Adrenal gland (tissue), 12 donors: ENCODE data around the gene CDCA4. TPM values are rescaled to one million over a fixed set of nuclear protein-coding genes. Genes with fewer than 3 reads are reported as not detected.
"Not testable (repeated sequence)": the region's sequence is repeated elsewhere in the genome, so short reads cannot be mapped to it uniquely, and the experiment has no call there.

Source experiments
- DNase-seq, 7 donors: peaks; one replicate each; pipeline ENCODE4 v3.0.0-alpha.2; 2019 to 2020
- H3K27ac ChIP-seq, 5 donors: fragments of 200-600 bp; sonication (generic) in 4 of 5; 1 replicate in 3 of 5; 2 replicates in 2 of 5; pipeline versions ENCODE4 v1.5.1 to v1.8.0; 2016 to 2020; ENCODE audit warnings: mild to moderate bottlenecking in 1 of 5
- H3K27me3 ChIP-seq: fragments of 200-600 bp; 2 replicates; pipeline ENCODE4 v1.8.0; 2021
- H3K36me3 ChIP-seq, 2 donors: fragments of 200-600 bp; replicated peaks in 1 of 2; 1 replicate in 1 of 2; 2 replicates in 1 of 2; pipeline versions ENCODE4 v1.5.1 to v1.8.0; 2018 to 2022
- H3K4me1 ChIP-seq, 2 donors: fragments of 200-600 bp; replicated peaks in 1 of 2; 1 replicate in 1 of 2; 2 replicates in 1 of 2; pipeline versions ENCODE4 v1.5.1 to v1.8.0; 2018 to 2021
- H3K4me3 ChIP-seq, 4 donors: fragments of 200-600 bp; sonication (generic) in 3 of 4; one replicate each; pipeline ENCODE4 v1.5.1; 2016 to 2018
- H3K9me3 ChIP-seq, 3 donors: fragments of 200-600 bp; sonication (generic) in 1 of 3; replicated peaks in 1 of 3; 1 replicate in 2 of 3; 2 replicates in 1 of 3; pipeline versions ENCODE4 v1.5.1 to v1.8.0; 2016 to 2021
- CTCF ChIP-seq, 6 experiments: fragments of 450-650 bp in 4 of 6; fragments of 200-600 bp in 2 of 6; sonication (generic) in 1 of 6; IDR thresholded peaks; 1 replicate in 5 of 6; 2 replicates in 1 of 6; pipeline versions ENCODE4 v1.5.1 to v1.8.0; 2016 to 2021; ENCODE audit warnings: antibody characterized with exemption in 6 of 6, mild to moderate bottlenecking in 2 of 6, moderate library complexity in 1 of 6
- POLR2A ChIP-seq, 2 donors: fragments of 450-650 bp; IDR thresholded peaks; one replicate each; pipeline ENCODE4 v1.6.1; 2017; ENCODE audit warnings: antibody characterized with exemption in 2 of 2, mild to moderate bottlenecking in 2 of 2, moderate library complexity in 1 of 2
- WGBS, 4 donors: extraction: QIAGEN DNeasy Blood & Tissue Kit in 2 of 4; methylation state at CpG; one replicate each; pipeline versions ENCODE4 v1.1.5 to v1.1.7; 2013 to 2017; 5-methylcytosine and 5-hydroxymethylcytosine counted together
- intact Hi-C, 2 donors: fragments of 100-400 bp; cut with DNase I; formaldehyde crosslinking; loops; one replicate each; pipeline versions ENCODE4 v1.14.1 to v1.15.0; 2022 to 2023
- polyA plus RNA-seq, 3 donors: library from polyadenylated mRNA; stranded (reverse); fragments of 200-250 nt in 2 of 3; fragments of 350-450 nt in 1 of 3; fragmentation: Illumina TruSeq in 1 of 3; extraction: RNeasy Lipid Tissue Mini Kit (QIAGEN cat#74804) in 1 of 3; gene quantifications; one replicate each; pipeline ENCODE4 v1.2.3, GENCODE V29; 2013 to 2014
- total RNA-seq, 9 donors: library from RNA; depleted of rRNA in 4 of 9; stranded (reverse); fragments of >200 nt in 4 of 9; fragments of 120-200 nt in 1 of 9; fragmentation: NEBNext Ultra II Directional in 1 of 9; extraction: Animal tissue kit (Norgen Biotek cat#: 25700) in 1 of 9; gene quantifications; one replicate each; pipeline versions ENCODE4 v1.1.0 to v1.2.4, GENCODE V29; 2013 to 2023
- donor health status: healthy with polysubstance abuse.
- donor health status: Bipolar disorder and iron deficiency.
- donor health status: DM: yes; HTN: yes; CAD: no.
- donor health status: DM: no; HTN: no; CAD: no.
- donor health status: DM: no; HTN: no; CAD: no.
- donor health status: DM: yes; HTN: yes; CAD: no.

The CDCA4 gene
- total and polyA plus RNA-seq, 12 donors: 0.66 to 10.5 (median 4.1) TPM

DNA sequence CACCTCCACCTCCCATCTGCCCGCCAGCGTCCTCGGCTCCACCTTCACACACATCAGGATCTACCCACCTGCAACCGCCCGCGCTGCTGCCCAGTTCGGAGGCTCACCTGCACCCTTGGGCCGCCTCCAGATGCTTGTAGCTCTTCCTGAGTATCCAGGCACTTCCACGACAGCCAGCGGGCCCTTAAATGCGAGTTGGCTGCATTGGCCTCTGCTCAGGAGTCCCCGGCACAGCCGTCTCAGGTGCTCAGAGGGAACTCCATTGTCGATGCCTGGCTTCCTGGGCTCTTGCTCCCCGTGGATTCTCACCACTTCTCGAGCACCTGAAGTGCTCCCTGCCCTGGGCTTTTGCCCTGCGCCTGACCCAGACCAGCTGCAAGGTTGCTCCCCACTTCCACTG, 21.9 kb upstream of the CDCA4 start:
- H3K4me1 ChIP-seq: no peaks in the 10 kb centered on the region
- intact Hi-C loops: no loop called here
- no peaks in the 10 kb centered on the region for H3K9me3 ChIP-seq
- DNase-seq: no peak
- H3K36me3 ChIP-seq: no peaks in the 10 kb centered on the region
- TF ChIP-seq POLR2A (IDR thresholded peaks at IDR 0.05) (no peak), CTCF (IDR thresholded peaks at IDR 0.05) (no peak)
- no peaks in the 10 kb centered on the region for H3K27me3 ChIP-seq
- H3K4me3 ChIP-seq: no peak overlapping the region
- H3K27ac ChIP-seq: no peak overlapping the region
- 89 to 97% (median 90%) methylated on average over 11 to 17 of the region's 17 CpGs for WGBS, 4 donors

DNA sequence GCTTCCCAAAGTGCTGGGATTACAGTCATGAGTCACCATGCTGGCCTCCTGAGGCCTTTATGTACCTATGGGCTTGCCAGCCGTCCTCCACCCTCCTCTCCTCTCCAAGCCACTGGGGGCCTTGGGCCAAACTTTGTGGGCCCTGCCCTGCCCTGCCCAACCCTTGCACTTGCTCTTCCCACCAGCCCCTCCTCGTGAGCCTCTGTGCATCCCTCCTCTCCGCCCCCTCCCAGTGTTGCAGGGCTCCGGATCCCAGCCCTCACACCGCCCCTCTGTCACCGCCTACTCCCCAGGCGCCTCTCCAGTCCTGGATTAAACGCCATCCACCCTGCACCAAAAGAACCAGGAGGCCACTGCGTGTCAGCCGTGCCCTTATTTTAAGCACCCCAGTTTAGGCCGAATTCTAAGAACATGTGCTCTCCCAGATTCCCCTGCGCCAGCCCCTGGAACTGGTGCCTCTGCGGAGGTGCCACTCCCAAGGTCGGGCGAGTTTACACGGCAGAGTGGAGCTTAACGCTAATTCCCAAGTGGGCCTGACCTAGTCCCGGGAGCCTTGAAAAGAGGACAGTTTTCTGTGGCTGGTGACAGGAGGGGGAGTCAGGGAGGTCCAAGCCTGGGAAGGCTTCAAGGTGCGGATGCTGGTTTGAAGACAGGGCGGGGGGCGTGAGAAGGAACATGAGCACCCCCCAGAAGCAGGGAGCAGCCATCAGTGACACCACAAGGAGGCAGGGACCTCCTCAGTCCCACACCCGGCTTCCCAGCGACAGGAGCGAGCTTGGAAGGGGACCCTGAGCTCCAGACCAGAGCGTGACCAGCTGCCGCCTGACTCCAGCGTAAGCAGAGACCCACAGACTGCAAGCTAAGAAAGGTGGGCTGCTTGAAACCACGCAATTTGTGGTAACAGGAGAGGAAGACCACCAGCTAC, 21.2 kb upstream of the CDCA4 start:
- TF ChIP-seq CTCF (IDR thresholded peaks at IDR 0.05): no peak
- no peak for TF ChIP-seq POLR2A (IDR thresholded peaks at IDR 0.05)
- H3K36me3 ChIP-seq: no peaks in the 10 kb centered on the region
- no peak overlapping the region for H3K27ac ChIP-seq
- H3K4me3 ChIP-seq: no peak overlapping the region
- intact Hi-C loops: no loop called here
- no peaks in the 10 kb centered on the region for H3K4me1 ChIP-seq
- no peaks in the 10 kb centered on the region for H3K9me3 ChIP-seq
- 75 to 82% (median 79%) methylated on average over 25 to 28 of the region's 28 CpGs for WGBS, 4 donors
- DNase-seq: no peak
- no peaks in the 10 kb centered on the region for H3K27me3 ChIP-seq

DNA sequence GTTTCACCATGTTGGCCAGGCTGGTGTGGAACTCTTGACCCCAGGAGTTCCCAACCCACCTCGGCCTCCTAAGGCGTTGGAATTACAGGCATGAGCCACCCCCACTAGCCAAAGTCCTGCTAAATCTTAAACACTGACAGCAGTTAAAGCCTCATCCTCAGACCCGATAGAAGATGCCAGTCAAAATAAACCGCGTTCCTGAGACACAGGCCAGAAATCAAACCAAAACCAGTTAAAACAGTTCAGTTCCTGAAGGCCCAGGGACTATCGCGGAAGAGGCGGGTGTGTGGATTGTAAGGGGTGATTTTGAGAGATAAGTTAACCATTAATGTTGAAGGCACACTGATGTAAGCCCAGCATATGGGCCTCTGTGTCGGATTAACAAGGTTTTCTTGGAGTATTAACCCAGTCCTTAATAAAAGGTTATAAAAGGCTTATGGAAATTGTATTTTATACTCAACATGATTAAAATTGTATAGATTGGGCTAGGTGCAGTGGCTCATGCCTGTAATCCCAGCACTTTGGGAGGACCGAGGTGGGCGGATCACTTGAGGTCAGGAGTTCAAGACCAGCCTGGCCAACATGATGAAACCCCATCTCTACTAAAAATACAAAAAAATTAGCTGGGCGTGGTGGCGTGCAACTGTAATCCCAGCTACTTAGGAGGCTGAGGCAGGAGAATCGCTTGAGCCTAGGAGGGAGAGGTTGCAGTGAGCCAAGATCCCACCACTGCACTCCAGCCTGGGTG, 18.7 kb upstream of the CDCA4 start:
- 71 to 79% (median 78%) methylated on average over 13 to 14 of the region's 14 CpGs for WGBS, 4 donors
- no peaks in the 10 kb centered on the region for H3K36me3 ChIP-seq
- intact Hi-C loops: no loop called here
- no peak overlapping the region for H3K4me3 ChIP-seq
- H3K4me1 ChIP-seq: no peaks in the 10 kb centered on the region
- H3K27me3 ChIP-seq: no peaks in the 10 kb centered on the region
- no peak for TF ChIP-seq POLR2A (IDR thresholded peaks at IDR 0.05)
- no peaks in the 10 kb centered on the region for H3K9me3 ChIP-seq
- DNase-seq: no peak
- no peak overlapping the region for H3K27ac ChIP-seq

- H3K4me3 ChIP-seq, H3K9me3 ChIP-seq, H3K27ac ChIP-seq, H3K36me3 ChIP-seq, H3K4me1 ChIP-seq, intact Hi-C loops, DNase-seq, H3K27me3 ChIP-seq: not testable (repeated sequence)
- 73 to 86% (median 82%) methylated on average over 2 of the region's 2 CpGs for WGBS, 4 donors
Observed at GRCh38 chr14:105035616-105036015, 14.7 kb upstream of the CDCA4 start.

GRCh38 chr14:105034315-105035039, 13.6 kb upstream of the CDCA4 start:
- Histone ChIP-seq H3K4me1 (peaks cover 0 to 7% of the 10 kb centered on the region in 2 donors), H3K27me3 (no peaks in the 10 kb centered on the region), H3K4me3 (no peak overlapping the region), H3K9me3 (no peaks in the 10 kb centered on the region), H3K36me3 (no peaks in the 10 kb centered on the region), H3K27ac (no peak overlapping the region)
- DNase-seq: no peak
- TF ChIP-seq CTCF (IDR thresholded peaks at IDR 0.05) (no peak), POLR2A (IDR thresholded peaks at IDR 0.05) (no peak)
- 74 to 81% (median 78%) methylated on average over 17 of the region's 17 CpGs for WGBS, 4 donors
- intact Hi-C loops: no loop called here

DNA sequence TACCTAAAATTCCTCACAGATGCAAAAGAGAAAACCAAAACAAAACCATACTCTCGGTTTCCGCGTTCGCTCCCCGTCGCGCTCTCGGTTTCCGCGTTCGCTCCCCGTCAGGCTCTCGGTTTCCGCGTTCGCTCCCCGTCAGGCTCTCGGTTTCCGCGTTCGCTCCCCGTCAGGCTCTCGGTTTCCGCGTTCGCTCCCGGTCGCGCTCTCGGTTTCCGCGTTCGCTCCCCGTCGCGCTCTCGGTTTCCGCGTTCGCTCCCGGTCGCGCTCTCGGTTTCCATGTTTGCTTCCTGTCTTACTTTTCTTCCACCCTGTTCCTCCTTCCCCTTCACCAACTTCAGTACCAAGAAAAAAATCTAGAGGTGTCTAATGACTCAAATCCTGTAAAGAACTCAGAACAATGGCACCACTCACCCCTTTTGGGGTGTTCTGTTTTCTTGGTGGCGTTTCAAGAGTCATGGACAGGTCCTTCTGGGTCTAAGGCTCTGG, 12.6 kb upstream of the CDCA4 start:
- H3K36me3 ChIP-seq, H3K9me3 ChIP-seq, intact Hi-C loops, DNase-seq, H3K27me3 ChIP-seq, H3K4me1 ChIP-seq: not testable (repeated sequence)
- H3K27ac ChIP-seq: peak overlapping the region in 1 of 5 donors; percentile 13
- peak overlapping the region in 2 of 4 donors; percentile 26 to 50 for H3K4me3 ChIP-seq
- 11 to 18% (median 15%) methylated on average over 32 to 45 of the region's 45 CpGs for WGBS, 4 donors

DNA sequence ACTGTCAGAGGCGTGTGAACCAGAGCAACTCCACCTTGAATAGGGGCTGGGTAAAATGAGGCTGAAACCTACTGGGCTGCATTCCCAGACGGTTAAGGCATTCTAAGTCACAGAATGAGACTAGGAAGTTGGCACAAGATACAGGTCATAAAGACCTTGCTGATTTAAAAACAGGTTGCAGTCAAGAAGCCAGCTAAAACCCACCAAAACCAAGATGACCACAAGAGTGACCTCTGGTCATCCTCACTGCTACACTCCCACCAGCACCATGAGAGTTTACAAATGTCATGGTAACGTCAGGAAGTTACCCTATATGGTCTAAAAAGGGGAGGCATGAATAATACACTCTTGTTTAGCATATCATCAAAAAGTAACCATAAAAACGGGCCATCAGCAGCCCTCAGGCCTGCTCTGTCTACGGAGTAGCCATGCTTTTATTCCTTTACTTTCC, 11.6 kb upstream of the CDCA4 start:
- H3K4me1 ChIP-seq, intact Hi-C loops, H3K9me3 ChIP-seq, H3K27me3 ChIP-seq, H3K36me3 ChIP-seq, DNase-seq: not testable (repeated sequence)
- Histone ChIP-seq H3K4me3 (peak overlapping the region in 1 of 4 donors; percentile 50), H3K27ac (peak overlapping the region in 2 of 5 donors; percentile 13 to 69)
- 73 to 81% (median 74%) methylated on average over 5 of the region's 5 CpGs for WGBS, 4 donors
